CD8-positive, alpha-beta memory T cell (primary cell): ENCODE measurements around the gene POU3F3. TPM values are rescaled to one million over a fixed set of nuclear protein-coding genes. Genes with fewer than 3 reads are reported as not detected.
A peak's percentile ranks its signal among the peaks of the same experiment; 100 is the strongest.

Source experiments
- CTCF ChIA-PET: fragments of 350-600 bp; sonication (Branson Sonifier 250); formaldehyde crosslinking; loops from one replicate; lab custom pipeline; 2021; ENCODE audit warnings: antibody characterized with exemption; lab: Charles Lee
- POLR2A ChIA-PET: fragments of 350-600 bp; sonication (Branson Sonifier 250); formaldehyde crosslinking; loops from one replicate; lab custom pipeline; 2021; ENCODE audit warnings: antibody characterized with exemption; lab: Charles Lee
- DNase-seq, 5 donors: peaks; one replicate each; pipeline versions ENCODE4 v3.0.0 to v3.0.0-alpha.2; 2020 to 2022; ENCODE audit warnings: mixed read lengths in 1 of 5
- H3K27ac ChIP-seq: one replicate; pipeline ENCODE4 v1.7.0; 2013; ENCODE audit warnings: low read depth, mild to moderate bottlenecking, low read length, moderate library complexity
- H3K27me3 ChIP-seq: 2 replicates; pipeline ENCODE4 v1.7.0; 2013; ENCODE audit warnings: low read length, mild to moderate bottlenecking; ENCODE audit not compliant: insufficient read depth, poor library complexity, severe bottlenecking
- H3K36me3 ChIP-seq: 2 replicates; pipeline ENCODE4 v1.7.0; 2013; ENCODE audit warnings: mild to moderate bottlenecking, low read length, moderate library complexity; ENCODE audit not compliant: insufficient read depth
- H3K4me1 ChIP-seq: 2 replicates; pipeline ENCODE4 v1.7.0; 2013; ENCODE audit warnings: mild to moderate bottlenecking, low read length, moderate library complexity; ENCODE audit not compliant: insufficient read depth
- H3K4me3 ChIP-seq: 2 replicates; pipeline ENCODE4 v1.7.0; 2013; ENCODE audit warnings: mild to moderate bottlenecking, low read length
- H3K9me3 ChIP-seq: 2 replicates; pipeline ENCODE4 v1.7.0; 2013; ENCODE audit warnings: mild to moderate bottlenecking, low read length
- H3K27ac Mint-ChIP-seq, 8 donors: one replicate each; pipeline ENCODE4 v1.8.0; 2020 to 2021; ENCODE audit warnings: mixed read lengths in 8 of 8, mild to moderate bottlenecking in 6 of 8, inconsistent platforms in 3 of 8, moderate library complexity in 3 of 8
- H3K27me3 Mint-ChIP-seq, 2 donors: one replicate each; pipeline ENCODE4 v1.8.0; 2020 to 2021; ENCODE audit warnings: mixed read lengths in 2 of 2, mild to moderate bottlenecking in 1 of 2, moderate library complexity in 1 of 2
- H3K36me3 Mint-ChIP-seq, 3 donors: one replicate each; pipeline ENCODE4 v1.8.0; 2020 to 2021; ENCODE audit warnings: mixed read lengths in 3 of 3, inconsistent platforms in 1 of 3, mild to moderate bottlenecking in 1 of 3
- H3K4me1 Mint-ChIP-seq, 3 donors: one replicate each; pipeline ENCODE4 v1.8.0; 2020 to 2021; ENCODE audit warnings: mixed read lengths in 3 of 3, inconsistent platforms in 1 of 3, mild to moderate bottlenecking in 1 of 3
- H3K4me3 Mint-ChIP-seq, 7 donors: one replicate each; pipeline ENCODE4 v1.8.0; 2020 to 2021; ENCODE audit warnings: mixed read lengths in 7 of 7, mild to moderate bottlenecking in 6 of 7, moderate library complexity in 4 of 7, inconsistent platforms in 2 of 7
- H3K9me3 Mint-ChIP-seq, 5 donors: one replicate each; pipeline ENCODE4 v1.8.0; 2020 to 2022; ENCODE audit warnings: mixed read lengths in 5 of 5, mild to moderate bottlenecking in 3 of 5, moderate library complexity in 2 of 5, inconsistent platforms in 1 of 5
- polyA plus RNA-seq: library from polyadenylated mRNA; unstranded; fragments of 300-500 nt; fragmentation: Illumina TruSeq; gene quantifications from one replicate; pipeline ENCODE4 v1.2.3, GENCODE V29; 2021
- total RNA-seq, 2 experiments: library from RNA; stranded (reverse); gene quantifications; one replicate each; pipeline ENCODE4 v1.2.3, GENCODE V29; 2021

The POU3F3 gene
- total and polyA plus RNA-seq, 3 experiments from 2014 or later, result not detected

- H3K4me1 Mint-ChIP-seq, result peaks cover 10 to 15% (median 13%) of the 10 kb centered on the region in 3 donors
- peak overlapping the region in 1 of 7 donors; percentile 40 for H3K4me3 Mint-ChIP-seq
- peaks cover 63% of the 10 kb centered on the region for H3K27me3 ChIP-seq
Measured at GRCh38 chr2:104861351-104862057, 7.6 kb downstream of the POU3F3 start.

GRCh38 chr2:104862058-104862941, 8.4 kb downstream of the POU3F3 start:
- Mint-ChIP-seq H3K4me1 (peaks cover 6 to 9% (median 9%) of the 10 kb centered on the region in 3 donors), H3K9me3 (peaks cover 6 to 40% (median 34%) of the 10 kb centered on the region in 5 donors), H3K4me3 (peak overlapping the region in 4 of 7 donors; percentile 8 to 55 (median 40)), H3K27ac (peak overlapping the region in 1 of 8 donors; percentile 52), H3K27me3 (peaks cover 80 to 85% of the 10 kb centered on the region in 2 donors), H3K36me3 (peaks cover 0 to 8% (median 0%) of the 10 kb centered on the region in 3 donors)
- H3K4me3 ChIP-seq, result no peak overlapping the region
- POLR2A ChIA-PET, result no interaction called here
- no peak for DNase-seq
- H3K4me1 ChIP-seq, result peaks cover 3% of the 10 kb centered on the region
- H3K9me3 ChIP-seq, result no peaks in the 10 kb centered on the region
- no peaks in the 10 kb centered on the region for H3K36me3 ChIP-seq
- CTCF ChIA-PET, result no interaction called here
- peaks cover 62% of the 10 kb centered on the region for H3K27me3 ChIP-seq
- no peak overlapping the region for H3K27ac ChIP-seq

More at GRCh38 chr2:104861351-104862057, 7.6 kb downstream of the POU3F3 start:
- Histone ChIP-seq H3K4me1 (peaks cover 7% of the 10 kb centered on the region), H3K9me3 (no peaks in the 10 kb centered on the region), H3K36me3 (no peaks in the 10 kb centered on the region), H3K27ac (no peak overlapping the region), H3K4me3 (no peak overlapping the region)
- CTCF ChIA-PET, result no interaction called here
- Mint-ChIP-seq H3K9me3 (peaks cover 6 to 43% (median 37%) of the 10 kb centered on the region in 5 donors), H3K27me3 (peaks cover 82 to 84% of the 10 kb centered on the region in 2 donors), H3K27ac (peak overlapping the region in 1 of 8 donors; percentile 52), H3K36me3 (peaks cover 0 to 8% (median 0%) of the 10 kb centered on the region in 3 donors)
- POLR2A ChIA-PET, result no interaction called here
- no peak for DNase-seq

GRCh38 chr2:104863146-104863467, 9.2 kb downstream of the POU3F3 start:
- H3K36me3 ChIP-seq, result no peaks in the 10 kb centered on the region
- peaks cover 7 to 35% (median 29%) of the 10 kb centered on the region in 5 donors for H3K9me3 Mint-ChIP-seq
- ChIA-PET CTCF (no interaction called here), POLR2A (no interaction called here)
- peaks cover 0 to 7% (median 0%) of the 10 kb centered on the region in 3 donors for H3K36me3 Mint-ChIP-seq
- H3K4me3 ChIP-seq, result no peak overlapping the region
- peaks cover 56% of the 10 kb centered on the region for H3K27me3 ChIP-seq
- peaks cover 0 to 5% (median 5%) of the 10 kb centered on the region in 3 donors for H3K4me1 Mint-ChIP-seq
- no peaks in the 10 kb centered on the region for H3K4me1 ChIP-seq
- H3K4me3 Mint-ChIP-seq, result no peak overlapping the region
- no peaks in the 10 kb centered on the region for H3K9me3 ChIP-seq
- H3K27ac Mint-ChIP-seq, result no peak overlapping the region
- peaks cover 77 to 83% of the 10 kb centered on the region in 2 donors for H3K27me3 Mint-ChIP-seq
- no peak for DNase-seq
- no peak overlapping the region for H3K27ac ChIP-seq

- Mint-ChIP-seq H3K9me3 (peaks cover 6 to 29% (median 24%) of the 10 kb centered on the region in 5 donors), H3K4me3 (no peak overlapping the region), H3K4me1 (peaks cover 0 to 4% (median 3%) of the 10 kb centered on the region in 3 donors), H3K36me3 (peaks cover 0 to 2% (median 0%) of the 10 kb centered on the region in 3 donors), H3K27ac (no peak overlapping the region), H3K27me3 (peaks cover 75 to 83% of the 10 kb centered on the region in 2 donors)
- no peaks in the 10 kb centered on the region for H3K36me3 ChIP-seq
- no peak overlapping the region for H3K4me3 ChIP-seq
- no peaks in the 10 kb centered on the region for H3K4me1 ChIP-seq
- H3K9me3 ChIP-seq, result no peaks in the 10 kb centered on the region
- DNase-seq, result no peak
- ChIA-PET CTCF (no interaction called here), POLR2A (no interaction called here)
- no peak overlapping the region for H3K27ac ChIP-seq
- H3K27me3 ChIP-seq, result peaks cover 53% of the 10 kb centered on the region
Measured at GRCh38 chr2:104863468-104864279, 9.8 kb downstream of the POU3F3 start.

GRCh38 chr2:104864280-104865095, 10.6 kb downstream of the POU3F3 start:
- DNase-seq, result no peak
- H3K36me3 Mint-ChIP-seq, result no peaks in the 10 kb centered on the region
- peak overlapping the region in 1 of 7 donors; percentile 10 for H3K4me3 Mint-ChIP-seq
- H3K27ac Mint-ChIP-seq, result no peak overlapping the region
- H3K9me3 ChIP-seq, result no peaks in the 10 kb centered on the region
- H3K4me1 ChIP-seq, result no peaks in the 10 kb centered on the region
- H3K9me3 Mint-ChIP-seq, result peaks cover 2 to 21% (median 16%) of the 10 kb centered on the region in 5 donors
- H3K4me3 ChIP-seq, result no peak overlapping the region
- CTCF ChIA-PET, result no interaction called here
- no peaks in the 10 kb centered on the region for H3K36me3 ChIP-seq
- H3K27me3 ChIP-seq, result peaks cover 51% of the 10 kb centered on the region
- H3K4me1 Mint-ChIP-seq, result peaks cover 0 to 4% (median 3%) of the 10 kb centered on the region in 3 donors
- no peak overlapping the region for H3K27ac ChIP-seq
- POLR2A ChIA-PET, result no interaction called here
- peaks cover 75 to 83% of the 10 kb centered on the region in 2 donors for H3K27me3 Mint-ChIP-seq

- Mint-ChIP-seq H3K4me1 (peaks cover 0 to 4% (median 3%) of the 10 kb centered on the region in 3 donors), H3K4me3 (no peak overlapping the region), H3K27me3 (peaks cover 72 to 81% of the 10 kb centered on the region in 2 donors), H3K27ac (no peak overlapping the region), H3K9me3 (peaks cover 0 to 15% (median 10%) of the 10 kb centered on the region in 5 donors), H3K36me3 (no peaks in the 10 kb centered on the region)
- Histone ChIP-seq H3K27ac (no peak overlapping the region), H3K27me3 (peaks cover 46% of the 10 kb centered on the region), H3K4me3 (no peak overlapping the region), H3K9me3 (no peaks in the 10 kb centered on the region), H3K4me1 (no peaks in the 10 kb centered on the region), H3K36me3 (no peaks in the 10 kb centered on the region)
- ChIA-PET CTCF (no interaction called here), POLR2A (no interaction called here)
- DNase-seq, result no peak
Measured at GRCh38 chr2:104865096-104865470, 11.2 kb downstream of the POU3F3 start.
